Osteoblast (primary cell): ENCODE data around the gene DNAJB4. TPM values are rescaled to one million over a fixed set of nuclear protein-coding genes. Genes with fewer than 3 reads are reported as not detected.

ENCODE experiments used
- DNase-seq: peaks from one replicate; pipeline ENCODE4 v3.0.0; 2011; ENCODE audit warnings: low spot score, mixed read lengths; ENCODE audit not compliant: insufficient read length; ENCODE audit errors: missing footprints
- H2AFZ ChIP-seq: 2 replicates; pipeline ENCODE4 v1.6.0; 2011; ENCODE audit warnings: mild to moderate bottlenecking, low read length
- H3K27ac ChIP-seq: 2 replicates; pipeline ENCODE4 v1.5.1; 2011; ENCODE audit warnings: mild to moderate bottlenecking, low read depth, low read length, moderate library complexity
- H3K27me3 ChIP-seq: 2 replicates; pipeline ENCODE4 v1.6.0; 2012; ENCODE audit warnings: mild to moderate bottlenecking, control low read depth, inconsistent platforms, low read length, moderate library complexity; ENCODE audit not compliant: insufficient read depth
- H3K36me3 ChIP-seq: 2 replicates; pipeline ENCODE4 v1.5.1; 2011; ENCODE audit warnings: mild to moderate bottlenecking, low read length, control low read depth, moderate library complexity; ENCODE audit not compliant: insufficient read depth
- H3K4me1 ChIP-seq: 2 replicates; pipeline ENCODE4 v1.5.1; 2011; ENCODE audit warnings: mild to moderate bottlenecking, low read length, control low read depth, moderate library complexity; ENCODE audit not compliant: insufficient read depth
- H3K4me2 ChIP-seq: 2 replicates; pipeline ENCODE4 v1.6.0; 2011; ENCODE audit warnings: mild to moderate bottlenecking, low read length; ENCODE audit not compliant: insufficient read depth
- H3K4me3 ChIP-seq: fragments of 200-600 bp; sonication (generic); 3 replicates; pipeline ENCODE4 v1.5.1; 2012; ENCODE audit warnings: mild to moderate bottlenecking, low read length, inconsistent platforms; ENCODE audit not compliant: insufficient read depth
- H3K79me2 ChIP-seq: 2 replicates; pipeline ENCODE4 v1.6.0; 2012; ENCODE audit warnings: mild to moderate bottlenecking, low read length, control low read depth, inconsistent platforms; ENCODE audit not compliant: insufficient read depth
- H3K9me3 ChIP-seq: 2 replicates; pipeline ENCODE4 v1.5.1; 2011; ENCODE audit warnings: low read depth, low read length, control low read depth
- H4K20me1 ChIP-seq: 2 replicates; pipeline ENCODE4 v1.6.0; 2012; ENCODE audit warnings: mild to moderate bottlenecking, low read length, control low read depth; ENCODE audit not compliant: insufficient read depth
- total RNA-seq: library from RNA; depleted of rRNA; stranded (reverse); fragments of >200 nt; gene quantifications from 2 replicates; pipeline ENCODE4 v1.2.3, GENCODE V29; 2012
- TF ChIP-seq, protein P1 (sequence below): IDR thresholded peaks from 2 replicates; pipeline ENCODE4 v1.5.1; 2011; ENCODE audit warnings: mild to moderate bottlenecking, low read depth, low read length, moderate library complexity; ENCODE audit errors: extremely low read depth

DNAJB4 gene
- total RNA-seq, 1 donor, result 46.7 TPM

- Histone ChIP-seq H3K27ac (peak overlapping the region; percentile 97), H3K79me2 (peaks cover 66% of the 10 kb centered on the region), H2AFZ (no peak overlapping the region), H3K4me1 (peaks cover 25% of the 10 kb centered on the region), H4K20me1 (peaks cover 33% of the 10 kb centered on the region), H3K36me3 (peaks cover 7% of the 10 kb centered on the region), H3K9me3 (no peaks in the 10 kb centered on the region), H3K4me2 (peak overlapping the region; percentile 95), H3K4me3 (peak overlapping the region; percentile 86), H3K27me3 (no peaks in the 10 kb centered on the region)
- TF ChIP-seq, protein P1, sequence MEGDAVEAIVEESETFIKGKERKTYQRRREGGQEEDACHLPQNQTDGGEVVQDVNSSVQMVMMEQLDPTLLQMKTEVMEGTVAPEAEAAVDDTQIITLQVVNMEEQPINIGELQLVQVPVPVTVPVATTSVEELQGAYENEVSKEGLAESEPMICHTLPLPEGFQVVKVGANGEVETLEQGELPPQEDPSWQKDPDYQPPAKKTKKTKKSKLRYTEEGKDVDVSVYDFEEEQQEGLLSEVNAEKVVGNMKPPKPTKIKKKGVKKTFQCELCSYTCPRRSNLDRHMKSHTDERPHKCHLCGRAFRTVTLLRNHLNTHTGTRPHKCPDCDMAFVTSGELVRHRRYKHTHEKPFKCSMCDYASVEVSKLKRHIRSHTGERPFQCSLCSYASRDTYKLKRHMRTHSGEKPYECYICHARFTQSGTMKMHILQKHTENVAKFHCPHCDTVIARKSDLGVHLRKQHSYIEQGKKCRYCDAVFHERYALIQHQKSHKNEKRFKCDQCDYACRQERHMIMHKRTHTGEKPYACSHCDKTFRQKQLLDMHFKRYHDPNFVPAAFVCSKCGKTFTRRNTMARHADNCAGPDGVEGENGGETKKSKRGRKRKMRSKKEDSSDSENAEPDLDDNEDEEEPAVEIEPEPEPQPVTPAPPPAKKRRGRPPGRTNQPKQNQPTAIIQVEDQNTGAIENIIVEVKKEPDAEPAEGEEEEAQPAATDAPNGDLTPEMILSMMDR, result no peak
- no peak for DNase-seq
Observed at GRCh38 chr1:78005448-78005722, 646 bp downstream of the DNAJB4 start.

GRCh38 chr1:78005755-78006154 lies 1.0 kb downstream of the DNAJB4 start:
- no peak for DNase-seq
- TF ChIP-seq, protein P1, result no peak
- Histone ChIP-seq H3K4me2 (peak overlapping the region; percentile 95), H3K36me3 (peaks cover 7% of the 10 kb centered on the region), H4K20me1 (peaks cover 37% of the 10 kb centered on the region), H3K79me2 (peaks cover 67% of the 10 kb centered on the region), H3K4me3 (peak overlapping the region; percentile 86), H3K27me3 (no peaks in the 10 kb centered on the region), H3K27ac (peak overlapping the region; percentile 97), H2AFZ (no peak overlapping the region), H3K4me1 (peaks cover 25% of the 10 kb centered on the region), H3K9me3 (no peaks in the 10 kb centered on the region)

DNA sequence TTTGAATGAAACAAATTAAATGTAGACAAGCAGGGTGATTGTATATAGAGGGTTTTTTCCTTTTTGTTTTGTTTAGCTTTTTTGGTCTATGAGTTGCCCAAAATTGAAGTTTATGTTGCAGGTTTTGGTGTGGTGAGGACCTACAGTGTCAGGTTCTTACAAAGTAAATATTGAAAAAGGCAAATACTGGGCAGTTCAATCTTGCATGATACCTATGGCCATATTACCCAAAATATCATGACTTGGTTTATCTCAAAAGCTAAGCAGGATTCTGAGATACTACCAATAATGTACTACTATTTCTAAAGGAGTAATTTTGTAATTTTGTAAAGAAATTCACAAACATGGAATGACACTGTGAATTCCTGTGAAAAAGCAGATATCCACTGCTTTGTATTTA lies 1.8 kb downstream of the DNAJB4 start:
- Histone ChIP-seq H3K27me3 (no peaks in the 10 kb centered on the region), H3K79me2 (peaks cover 71% of the 10 kb centered on the region), H4K20me1 (peaks cover 39% of the 10 kb centered on the region), H3K4me3 (peak overlapping the region; percentile 86), H3K4me1 (peaks cover 25% of the 10 kb centered on the region), H3K27ac (peak overlapping the region; percentile 97), H3K36me3 (peaks cover 7% of the 10 kb centered on the region), H3K9me3 (no peaks in the 10 kb centered on the region), H2AFZ (no peak overlapping the region), H3K4me2 (peak overlapping the region; percentile 95)
- TF ChIP-seq, protein P1, result no peak
- DNase-seq, result no peak

DNA sequence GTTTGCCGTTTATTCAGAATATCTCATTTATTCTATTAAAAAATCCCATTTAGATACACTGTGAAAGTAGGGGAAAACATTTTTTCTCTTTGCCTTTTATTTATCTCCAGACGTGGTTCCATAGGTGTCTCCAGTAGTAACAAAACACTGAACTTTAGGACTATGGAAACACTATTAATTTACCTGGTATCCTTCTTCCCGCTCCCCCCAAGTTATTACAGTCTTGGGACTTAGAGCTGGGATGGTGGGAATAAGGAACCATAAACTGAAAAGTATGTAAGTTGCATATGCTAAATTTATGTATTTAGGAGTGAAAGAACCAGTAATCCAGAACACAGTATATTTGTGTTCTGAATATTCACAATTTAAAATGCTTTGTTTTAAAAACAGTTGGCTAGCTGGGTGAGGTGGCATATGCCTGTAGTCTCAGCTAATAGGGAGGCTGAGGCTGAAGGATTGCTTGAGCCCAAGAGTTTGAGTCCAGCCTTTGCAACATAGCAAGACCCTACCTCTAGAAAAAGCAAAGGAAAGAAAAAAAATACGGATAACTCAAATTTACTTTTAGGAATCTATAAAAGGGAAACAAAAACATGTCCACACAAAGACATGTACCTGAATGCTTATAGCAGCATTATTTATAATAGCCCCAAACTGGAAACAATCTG lies 3.1 kb downstream of the DNAJB4 start:
- Histone ChIP-seq H3K4me2 (peak overlapping the region; percentile 95), H3K36me3 (peaks cover 10% of the 10 kb centered on the region), H3K4me3 (peak overlapping the region; percentile 86), H3K79me2 (peaks cover 76% of the 10 kb centered on the region), H3K4me1 (peaks cover 23% of the 10 kb centered on the region), H3K27me3 (no peaks in the 10 kb centered on the region), H4K20me1 (peaks cover 39% of the 10 kb centered on the region), H3K9me3 (no peaks in the 10 kb centered on the region), H2AFZ (no peak overlapping the region), H3K27ac (peak overlapping the region; percentile 97)
- no peak for DNase-seq
- TF ChIP-seq, protein P1, result no peak
